ENCODE measurements around the gene TNRC18.

GRCh38 chr7:5403442-5403841, 20.2 kb downstream of the TNRC18 start:
- no peak for TF ChIP-seq CTCF (IDR thresholded peaks at IDR 0.05; ENCODE audit: poor library complexity, severe bottlenecking)
- TF ChIP-seq REST (IDR thresholded peaks at IDR 0.05; ENCODE audit: borderline replicate concordance): no peak
- TF ChIP-seq EP300 (conservative IDR thresholded peaks at IDR 0.05; ENCODE audit: poor library complexity, severe bottlenecking): no peak
